HCEC 1CT (cell line): ENCODE data around the gene SIAH2.

Experiments
- DNase-seq: peaks from one replicate; pipeline ENCODE4 v3.0.0-alpha.2; 2017

SIAH2 gene

DNA sequence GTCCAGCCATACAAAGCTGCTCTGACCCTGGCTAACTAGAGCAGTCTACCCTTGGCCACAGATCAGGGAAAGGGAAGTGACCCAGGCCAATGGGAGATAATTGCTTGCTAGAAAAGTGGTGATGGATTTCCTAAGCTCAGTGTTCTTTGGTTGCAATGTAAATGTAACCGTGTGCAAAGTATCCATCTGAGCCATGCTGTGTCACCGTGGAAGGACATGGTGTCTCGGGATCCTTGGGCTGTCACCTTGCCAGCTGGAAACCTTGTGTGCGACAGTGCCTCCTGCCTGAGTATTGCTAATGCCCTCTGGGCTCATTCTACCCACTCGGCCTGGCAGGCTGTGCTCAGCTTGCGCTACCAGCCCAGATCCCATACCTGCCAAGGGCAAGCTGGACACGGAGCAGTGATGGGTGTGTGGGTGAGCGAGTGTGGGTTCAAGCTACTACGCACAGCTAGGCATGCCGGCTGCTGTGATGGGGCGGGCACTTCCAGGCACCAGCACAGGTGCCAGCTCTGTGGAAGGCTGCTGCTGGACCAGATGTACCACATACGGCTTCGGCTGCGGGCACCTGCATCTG, 10.7 kb upstream of the SIAH2 start:
- no peak for DNase-seq

DNA sequence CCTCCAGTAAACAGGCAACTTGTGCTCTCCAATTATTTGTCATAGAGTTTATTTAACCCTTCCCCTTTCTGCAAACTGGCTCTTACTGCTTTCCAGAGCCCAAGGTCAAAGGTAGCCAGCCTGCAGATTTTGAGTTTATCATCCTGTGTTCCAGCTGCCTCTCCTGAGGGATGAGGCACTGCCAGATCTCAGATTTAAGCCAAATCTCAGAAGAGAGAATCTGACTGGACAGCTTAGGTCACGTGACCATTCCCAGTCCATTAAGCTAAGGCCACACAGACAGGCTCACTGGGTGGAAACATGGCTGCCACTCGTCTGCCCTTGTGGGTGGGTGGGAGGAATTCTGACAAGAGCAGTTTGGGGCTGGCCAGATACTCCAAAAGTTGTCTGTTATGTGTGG, 8.6 kb upstream of the SIAH2 start:
- DNase-seq = peak; percentile 43

DNA sequence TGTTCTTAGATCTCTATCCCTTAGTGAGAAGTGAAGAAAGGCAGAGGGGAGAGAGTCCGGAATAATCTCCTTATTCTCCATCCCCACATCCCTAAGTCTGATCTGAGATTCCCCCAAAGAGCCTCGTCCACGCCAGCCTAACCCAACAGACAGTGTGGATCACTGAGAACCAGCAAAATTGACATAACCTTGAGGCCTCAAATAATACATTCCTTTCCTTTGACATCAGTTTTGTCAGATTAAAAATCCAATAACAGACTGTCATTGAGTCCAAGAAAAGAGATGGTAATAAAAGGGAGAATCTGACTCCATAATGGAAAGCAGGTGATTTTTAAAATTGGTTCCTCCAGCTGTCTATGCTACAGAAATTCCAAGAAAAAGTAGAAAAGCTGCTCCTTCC, 7.7 kb upstream of the SIAH2 start:
- no peak for DNase-seq

DNA sequence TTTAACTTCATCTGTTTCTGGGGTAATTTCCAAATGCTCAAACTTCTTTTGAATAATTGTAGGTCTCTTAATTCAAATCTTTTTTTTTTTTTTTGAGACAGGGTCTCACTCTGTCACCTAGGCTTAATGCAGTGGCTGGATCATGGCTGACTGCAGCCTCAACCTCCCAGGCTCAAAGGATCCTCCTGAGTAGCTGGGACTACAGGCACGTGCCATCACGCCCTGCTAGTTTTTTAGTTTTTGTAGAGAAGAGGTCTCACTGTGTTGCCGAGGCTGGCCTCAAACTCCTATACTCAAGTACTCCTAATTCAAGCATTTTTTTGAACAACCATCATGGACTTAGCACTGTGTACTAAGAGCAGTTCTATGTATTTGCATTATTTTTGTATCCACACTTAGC, 3.8 kb upstream of the SIAH2 start:
- no peak for DNase-seq

DNA sequence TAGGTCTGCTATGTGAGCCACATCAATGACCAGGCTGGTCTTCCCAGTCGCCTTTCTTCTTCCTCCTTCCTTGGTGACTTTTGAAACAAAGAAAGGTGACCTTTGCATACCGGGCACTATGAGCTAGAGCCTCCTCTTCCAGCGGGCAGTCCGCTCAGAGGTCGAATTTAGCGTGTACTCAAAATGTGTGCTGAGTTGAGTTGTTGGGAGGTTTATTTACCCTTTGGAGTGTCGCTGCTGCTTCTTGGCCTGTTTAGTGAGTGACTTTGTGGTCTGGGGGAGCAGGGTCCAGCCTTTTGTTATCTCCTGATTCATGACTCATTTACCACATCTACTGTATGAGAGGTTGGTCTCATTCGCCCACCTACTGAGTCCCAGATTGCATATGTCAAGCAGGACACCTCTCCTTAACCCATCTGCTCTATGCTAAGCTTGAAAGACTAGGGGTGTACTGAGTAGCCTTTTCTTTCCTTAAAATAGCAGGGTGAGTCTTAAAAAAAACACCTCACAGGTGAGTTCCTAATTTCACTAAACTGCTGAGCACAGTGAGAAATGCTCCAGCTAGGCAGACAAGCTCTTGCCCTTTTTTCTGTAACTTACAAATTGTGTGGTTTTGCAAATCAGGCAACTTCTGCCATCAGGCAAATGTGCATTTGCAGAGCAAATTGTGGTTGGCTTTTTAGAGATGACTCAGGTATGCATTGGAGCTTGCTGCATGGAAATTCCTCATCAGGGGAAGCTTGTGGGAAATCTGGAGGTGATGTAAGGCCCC, 3.2 kb upstream of the SIAH2 start:
- peak; percentile 58 for DNase-seq

DNA sequence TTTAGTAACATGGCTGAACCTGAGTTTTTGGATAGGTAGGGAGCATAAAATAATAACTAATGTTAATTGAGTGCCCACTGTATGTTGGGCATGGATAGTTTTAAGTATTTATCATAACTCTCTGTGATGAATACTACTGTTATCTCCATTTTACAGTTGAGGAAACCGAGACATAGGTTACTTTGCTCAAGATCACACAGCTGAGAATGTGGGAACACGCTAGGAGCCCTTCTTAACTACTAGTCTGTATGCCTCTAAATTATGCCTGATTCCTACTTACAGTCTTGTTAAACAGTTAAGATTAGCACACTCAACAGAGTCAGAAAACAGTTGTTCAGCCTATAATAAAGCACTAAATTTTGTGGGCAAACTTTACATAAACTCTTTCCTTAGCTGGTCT, 2.0 kb upstream of the SIAH2 start:
- DNase-seq = no peak

DNA sequence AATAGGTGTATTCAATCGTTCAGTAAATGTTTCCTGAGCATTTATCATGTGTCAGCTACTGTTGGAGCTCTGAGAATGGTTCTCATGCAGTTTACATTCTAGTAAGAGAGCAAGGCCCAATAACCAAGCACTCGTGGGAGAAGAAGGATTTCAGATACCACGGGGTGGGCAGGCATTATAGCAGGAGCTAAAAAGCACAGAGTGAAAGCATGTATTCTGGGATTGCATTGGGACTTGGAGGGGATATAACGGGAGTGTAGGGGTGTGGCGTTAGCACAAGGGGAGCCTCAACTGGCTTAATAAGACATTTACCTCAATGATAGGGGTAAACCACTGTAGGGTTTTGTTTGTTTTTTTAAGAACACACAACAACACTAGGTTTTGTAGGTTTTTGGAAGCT, 1.6 kb upstream of the SIAH2 start:
- DNase-seq = no peak

DNA sequence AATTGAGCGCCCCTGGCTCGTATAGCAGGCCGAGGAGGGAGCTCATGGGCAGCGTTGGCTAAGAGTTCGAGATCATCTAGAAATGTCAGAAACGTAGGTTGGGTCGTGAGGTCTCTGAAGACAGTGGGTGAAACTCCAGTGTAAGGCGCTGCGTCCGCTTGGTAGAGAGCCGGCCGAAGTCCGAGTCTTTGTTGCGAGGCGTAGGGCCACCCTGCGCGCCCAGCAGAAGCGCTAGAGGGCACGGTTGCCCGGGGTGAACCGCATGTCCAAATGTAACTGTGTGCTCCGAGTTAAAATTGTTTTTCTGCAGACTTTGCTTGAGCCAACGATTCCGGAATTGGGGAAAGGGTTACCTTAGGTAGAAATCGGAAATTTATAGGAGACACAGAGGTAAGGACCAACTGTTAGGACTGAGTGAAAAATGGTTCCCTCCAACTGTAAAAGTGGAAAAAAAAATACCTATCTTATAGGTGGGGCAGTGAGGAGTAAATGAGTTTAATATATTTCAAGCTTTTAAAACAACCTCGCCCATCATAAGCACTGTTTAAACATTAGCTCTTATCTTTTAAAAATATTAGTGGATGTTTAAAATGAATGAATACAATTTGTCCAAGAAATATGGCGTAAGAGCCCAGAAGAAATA, 993 bp upstream of the SIAH2 start:
- peak; percentile 75 for DNase-seq

DNA sequence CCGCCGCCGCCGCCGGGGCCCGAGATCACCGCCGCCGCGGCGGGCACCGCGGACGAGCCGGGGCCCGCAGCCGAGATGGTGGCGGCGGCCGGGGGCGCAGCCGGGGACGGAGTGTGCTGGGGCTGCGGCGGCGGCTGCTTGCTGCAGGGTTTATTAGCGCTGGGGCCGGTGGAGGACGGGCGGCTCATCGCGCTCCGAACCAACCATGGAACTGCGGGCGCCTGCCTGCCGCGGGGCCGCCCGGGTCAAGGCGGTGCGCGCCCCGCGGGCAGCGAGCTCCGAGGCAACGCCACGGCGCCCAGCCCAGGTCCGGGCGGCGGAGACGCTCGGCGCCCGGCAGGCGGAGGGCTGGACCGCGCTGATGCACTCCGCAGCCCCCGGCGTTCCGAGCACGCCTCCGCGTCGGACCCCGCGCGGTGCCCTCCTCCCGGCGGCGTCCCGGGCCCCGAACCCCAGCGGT, 277 bp downstream of the SIAH2 start:
- no peak for DNase-seq

DNA sequence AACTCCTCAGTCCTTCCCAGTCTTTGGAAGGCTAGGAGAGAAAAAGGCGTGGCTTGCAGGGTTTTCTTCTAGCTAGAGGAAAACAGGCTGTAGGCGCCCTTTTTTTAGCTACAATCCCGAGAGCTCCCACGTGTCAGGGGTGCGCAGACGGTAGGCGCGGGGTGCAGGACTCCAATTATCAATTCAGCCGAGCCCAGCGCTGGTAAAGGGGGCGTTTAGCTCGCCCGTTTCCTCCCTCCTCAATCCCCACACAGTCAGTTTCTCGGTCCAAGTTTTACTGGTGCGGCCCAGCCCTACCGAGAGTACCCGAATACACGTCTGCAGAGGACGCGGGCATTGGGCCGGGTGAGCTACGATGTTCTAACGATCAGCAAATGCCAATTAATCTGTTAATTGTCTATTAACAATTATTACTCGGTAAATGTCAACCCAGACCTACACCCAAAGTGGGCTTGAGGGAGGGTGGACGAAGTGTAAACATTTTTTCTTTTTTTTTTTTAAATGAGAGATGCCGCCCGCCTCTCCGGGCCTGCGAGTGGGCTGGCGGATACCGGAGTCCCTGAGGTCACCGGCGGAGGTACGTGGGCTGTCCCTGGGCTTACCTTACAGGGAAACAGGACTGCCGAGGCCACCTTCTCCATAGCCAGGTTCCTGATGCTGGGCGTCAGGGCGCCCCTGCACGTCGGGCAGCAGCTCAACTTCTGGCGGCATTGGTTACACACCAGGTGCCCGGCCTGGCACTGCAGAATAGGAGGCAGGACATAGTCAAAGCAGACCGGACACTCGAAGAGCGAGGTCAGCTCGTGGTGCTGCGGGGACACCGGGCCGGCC, 923 bp downstream of the SIAH2 start:
- peak; percentile 78 for DNase-seq

DNA sequence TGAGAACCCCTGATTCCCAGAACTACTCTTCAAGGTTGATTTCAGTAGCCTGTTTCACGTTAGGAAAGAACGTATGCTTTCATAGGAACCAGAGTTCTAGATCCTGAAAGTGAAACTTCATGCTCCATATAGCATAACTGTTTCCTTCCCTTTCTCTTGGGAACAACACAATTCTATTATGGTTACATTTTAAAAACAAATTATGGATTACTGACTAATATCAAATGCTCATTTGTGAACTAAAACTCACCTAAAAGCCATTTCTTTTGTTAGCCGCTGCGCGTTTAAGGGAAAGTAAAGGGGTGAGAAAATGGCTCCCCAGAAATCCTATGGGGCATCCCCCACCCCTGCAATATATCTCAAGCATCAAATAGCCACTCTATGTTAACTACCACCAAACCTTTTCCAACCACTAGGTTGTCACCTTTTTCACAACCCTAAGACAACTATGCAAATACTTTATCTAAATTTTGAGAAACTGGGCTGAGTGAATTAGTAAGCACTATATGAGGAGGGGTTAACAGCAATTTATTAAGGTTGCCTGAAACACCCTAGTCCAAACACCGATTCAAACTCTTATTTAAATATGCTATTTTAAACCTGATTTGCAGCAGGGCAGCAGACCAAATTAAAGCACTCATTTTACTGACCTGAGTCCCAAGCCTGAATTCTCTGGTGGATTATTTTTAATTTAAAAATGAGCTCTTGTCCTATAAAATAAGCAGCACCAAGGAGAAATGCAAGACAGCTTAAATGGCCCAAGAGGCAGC, 2.4 kb downstream of the SIAH2 start:
- no peak for DNase-seq

DNA sequence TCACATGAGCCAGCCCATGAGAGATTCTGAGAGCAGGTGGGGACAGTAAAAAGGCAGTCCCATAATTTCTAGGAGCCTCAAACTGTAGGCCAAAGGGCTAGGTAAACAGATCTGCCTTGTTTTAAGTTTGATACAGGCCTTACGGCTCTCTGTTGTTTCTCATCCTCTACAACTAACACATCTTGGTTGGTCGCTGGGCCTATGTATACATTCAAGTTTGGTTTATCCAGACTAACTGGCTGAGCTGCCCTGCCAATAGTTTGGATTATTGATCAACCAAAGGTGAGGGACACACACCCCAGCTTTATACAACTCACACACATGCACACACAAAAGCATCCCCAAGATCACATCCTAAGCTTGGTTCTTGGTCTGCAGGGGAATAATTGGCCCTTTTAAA, 3.0 kb downstream of the SIAH2 start:
- no peak for DNase-seq

DNA sequence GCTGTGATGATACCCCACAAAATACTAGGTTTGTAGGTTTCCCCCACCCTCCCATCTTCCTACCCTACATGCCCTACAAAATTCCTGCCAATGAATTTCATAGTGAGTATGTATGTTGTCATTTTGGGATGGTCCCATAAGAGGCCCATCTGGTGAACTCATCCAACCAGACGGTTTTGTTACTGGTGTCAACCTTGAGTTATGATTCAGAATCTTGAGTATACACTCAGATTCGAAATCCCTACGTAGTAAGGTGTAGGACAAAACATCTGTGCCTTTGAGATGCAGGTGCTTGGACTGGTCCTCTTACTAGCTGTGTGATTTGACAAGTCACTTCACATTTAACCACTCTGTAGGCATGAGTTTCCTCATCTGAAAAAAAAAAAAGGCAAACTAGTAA, 3.6 kb downstream of the SIAH2 start:
- peak; percentile 46 for DNase-seq

DNA sequence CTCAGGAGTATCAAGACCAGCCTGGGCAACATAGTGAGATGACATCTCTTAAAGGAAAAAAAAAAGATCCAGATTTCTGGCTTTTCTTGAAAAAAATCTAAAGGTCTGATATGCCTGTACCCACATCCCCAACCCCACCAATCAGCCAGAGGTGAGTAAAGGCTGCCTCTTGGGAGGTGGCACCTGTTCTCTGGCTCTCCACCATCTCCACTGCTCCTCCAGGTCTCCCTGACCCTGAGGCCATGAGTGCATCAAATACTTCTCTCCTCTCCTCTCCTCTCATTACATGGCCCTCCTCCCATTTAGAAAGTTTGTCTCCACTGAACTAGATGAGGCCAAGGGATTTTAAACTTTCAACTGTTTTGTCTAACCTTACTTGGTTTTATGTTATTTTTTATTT, 5.2 kb downstream of the SIAH2 start:
- no peak for DNase-seq

DNA sequence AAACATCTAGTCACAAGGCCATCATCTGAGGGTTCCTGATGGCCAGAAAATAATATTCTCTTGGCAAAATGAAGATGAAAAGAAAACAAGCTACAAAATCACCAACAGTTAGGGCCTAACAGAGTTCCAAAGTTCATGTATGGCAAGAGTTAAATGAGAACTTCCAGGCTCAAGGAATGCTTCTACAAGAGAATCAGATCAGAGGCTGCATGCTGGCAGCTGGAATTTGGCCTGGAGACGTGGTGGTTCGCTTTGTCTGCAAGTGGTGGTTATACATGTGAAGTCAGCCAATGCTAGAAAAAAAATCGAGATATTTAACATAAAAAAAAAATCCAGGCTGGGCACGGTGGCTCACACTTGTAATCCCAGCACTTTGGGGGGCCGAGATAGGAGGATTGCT, 5.6 kb downstream of the SIAH2 start:
- DNase-seq = no peak

DNA sequence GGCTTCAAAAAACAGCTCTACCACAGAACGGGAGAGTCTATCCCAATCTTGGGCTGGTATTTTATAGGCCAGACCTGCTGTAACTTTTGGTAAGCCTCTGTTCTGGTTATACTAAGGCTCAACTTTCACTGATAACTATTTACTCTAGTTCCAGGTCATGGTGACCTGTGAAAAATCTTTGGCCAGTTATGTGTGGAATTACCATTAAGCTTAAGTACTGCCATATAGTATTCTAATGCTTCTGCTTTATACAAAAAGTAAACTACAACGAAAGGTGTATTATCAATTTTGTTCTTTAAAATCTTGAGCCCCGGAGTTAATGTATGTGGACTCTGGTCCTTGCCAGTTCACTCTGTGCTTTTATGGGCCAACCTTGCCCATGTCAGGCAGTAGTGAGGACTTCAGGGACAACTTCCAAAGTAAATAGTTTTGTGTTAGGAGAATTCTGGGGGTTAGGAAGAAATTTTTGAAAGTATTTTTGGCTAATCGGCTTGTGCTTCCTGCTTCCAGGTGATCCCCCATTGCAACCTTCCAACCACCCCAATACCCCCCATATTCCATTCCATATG, 6.4 kb downstream of the SIAH2 start:
- DNase-seq = no peak

DNA sequence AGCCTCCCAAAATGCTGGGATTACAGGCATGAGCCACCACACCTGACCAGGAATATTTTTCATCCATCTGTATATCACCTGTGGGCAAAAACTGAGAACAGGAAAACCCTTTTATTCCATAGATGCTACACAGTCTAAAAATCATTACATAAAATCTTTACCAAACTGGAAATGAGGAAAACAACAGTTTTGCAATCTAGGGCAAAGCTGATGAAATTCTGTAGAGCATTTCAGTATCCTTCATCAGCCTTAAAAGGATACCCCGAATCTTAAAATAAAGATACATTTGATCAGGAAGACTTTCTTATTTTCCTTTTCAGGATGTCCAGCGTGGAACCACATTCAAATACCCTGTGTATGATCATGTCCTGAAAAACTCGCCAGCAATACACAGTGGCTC, 7.1 kb downstream of the SIAH2 start:
- no peak for DNase-seq

DNA sequence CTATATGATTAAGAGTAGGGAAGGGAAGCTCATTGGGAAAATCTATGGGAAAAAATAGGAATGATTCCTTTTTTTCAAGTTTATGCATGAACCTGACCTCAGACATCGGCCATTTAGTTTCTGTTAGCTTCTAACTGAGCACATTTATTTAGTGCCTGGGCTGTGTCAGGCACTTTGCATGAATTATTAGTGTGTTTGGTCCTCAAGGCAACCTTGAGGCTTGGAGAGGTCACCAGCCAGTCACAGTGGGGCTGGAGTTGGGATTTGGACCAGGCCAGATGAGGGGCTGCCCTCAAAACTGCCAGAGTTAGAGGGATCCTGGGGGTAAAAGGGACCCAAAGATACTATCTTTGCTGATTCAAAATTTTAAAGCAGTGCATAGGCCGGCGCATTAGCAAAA, 8.1 kb downstream of the SIAH2 start:
- DNase-seq = no peak

DNA sequence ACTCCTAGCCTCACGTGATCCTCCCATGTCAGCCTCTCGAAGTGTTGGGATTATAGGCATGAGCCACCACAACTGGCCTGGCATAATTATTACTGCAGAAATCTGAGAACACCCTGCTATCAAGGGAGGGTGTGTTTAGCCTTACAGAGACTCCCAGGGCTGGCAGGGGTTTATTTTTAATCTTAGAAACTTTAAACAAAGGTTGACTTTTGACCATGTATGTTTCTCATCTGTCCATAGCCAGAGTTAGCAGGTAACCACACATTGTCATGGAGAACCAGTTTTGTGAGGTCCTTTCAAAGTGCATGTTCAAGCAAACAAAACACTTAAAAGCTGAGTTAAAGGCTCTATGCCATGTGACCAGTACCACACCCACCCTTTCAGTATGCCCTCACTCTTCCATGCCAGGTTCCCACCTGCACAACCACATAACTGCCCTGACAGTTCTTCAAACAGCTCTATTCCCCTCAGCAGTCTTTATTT, 11.1 kb downstream of the SIAH2 start:
- DNase-seq = no peak

DNA sequence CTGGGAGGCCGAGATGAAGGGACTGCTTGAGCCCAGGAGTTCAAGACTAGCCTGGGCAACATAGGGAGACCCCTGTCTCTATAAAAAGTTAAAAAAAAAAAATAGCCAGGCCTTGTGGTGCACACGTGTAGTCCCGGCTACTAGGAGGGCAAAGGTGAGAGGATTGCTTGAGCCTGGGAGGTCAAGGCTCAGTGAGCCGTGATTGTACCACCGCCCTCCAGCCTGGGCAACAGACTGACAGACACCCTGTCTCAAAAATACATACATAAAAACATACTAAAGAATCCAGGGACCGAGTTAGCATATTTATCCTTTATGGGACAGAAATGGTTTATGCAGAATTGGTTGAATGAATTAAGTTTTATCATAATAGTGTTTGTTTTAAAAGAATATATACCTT, 13.7 kb downstream of the SIAH2 start:
- no peak for DNase-seq

DNA sequence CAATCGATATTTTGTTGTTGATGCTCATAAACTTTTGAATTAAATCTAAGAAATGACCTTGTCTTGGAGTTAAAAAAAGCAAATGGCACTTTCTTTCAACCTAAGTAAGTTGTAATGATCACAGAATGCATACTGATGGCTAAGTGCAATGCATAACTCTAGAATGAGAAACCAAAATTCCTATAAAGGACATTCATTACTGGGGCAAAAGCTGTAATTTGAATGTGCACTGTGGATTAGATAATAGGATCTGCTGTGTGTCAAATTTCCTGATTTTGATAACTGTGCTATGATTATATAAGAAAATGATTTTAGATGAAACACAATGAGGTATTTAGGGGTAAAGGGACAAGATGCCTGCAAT, 14.3 kb downstream of the SIAH2 start:
- no peak for DNase-seq
